Body of pancreas (tissue), 4 donors: ENCODE results near the gene PHOX2B. TPM values are rescaled to one million over a fixed set of nuclear protein-coding genes. Genes with fewer than 3 reads are reported as not detected.
"Not testable (repeated sequence)": the region's sequence is repeated elsewhere in the genome, so short reads cannot be mapped to it uniquely, and the experiment has no call there.

ENCODE experiments used
- ATAC-seq: fragments of 150-250 bp; one replicate; pipeline ENCODE4 v1.9.1; 2016
- DNase-seq, 4 donors: peaks; one replicate each; pipeline ENCODE4 v3.0.0-alpha.2; 2019
- H3K27ac ChIP-seq, 4 donors: fragments of 200-600 bp; sonication (generic); 1 replicate in 3 of 4; 2 replicates in 1 of 4; pipeline versions ENCODE4 v1.5.1 to v1.6.1; 2016 to 2019; ENCODE audit warnings: mild to moderate bottlenecking in 1 of 4, mixed read lengths in 1 of 4, moderate library complexity in 1 of 4
- H3K27me3 ChIP-seq, 2 donors: fragments of 200-600 bp; sonication (generic); one replicate each; pipeline ENCODE4 v1.6.0; 2016; ENCODE audit warnings: mild to moderate bottlenecking in 1 of 2
- H3K36me3 ChIP-seq, 2 donors: fragments of 200-600 bp; sonication (generic); replicated peaks in 1 of 2; 2 replicates each; pipeline ENCODE4 v1.5.1; 2016; ENCODE audit warnings: low read depth in 2 of 2; ENCODE audit not compliant: insufficient read depth in 1 of 2
- H3K4me1 ChIP-seq: fragments of 200-600 bp; sonication (generic); one replicate; pipeline ENCODE4 v1.6.0; 2016
- H3K4me3 ChIP-seq, 2 donors: fragments of 200-600 bp; sonication (generic); 1 replicate in 1 of 2; 2 replicates in 1 of 2; pipeline ENCODE4 v1.5.1; 2016 to 2019
- H3K9me3 ChIP-seq, 3 donors: fragments of 200-600 bp; sonication (generic); 1 replicate in 2 of 3; 2 replicates in 1 of 3; pipeline ENCODE4 v1.5.1; 2016
- POLR2A ChIP-seq, 3 donors: fragments of 450-650 bp; IDR thresholded peaks; one replicate each; pipeline ENCODE4 v1.6.1; 2016; ENCODE audit warnings: antibody characterized with exemption in 3 of 3, mild to moderate bottlenecking in 2 of 3
- WGBS, 2 donors: methylation state at CpG; one replicate each; pipeline ENCODE4 v1.1.5; 2017; 5-methylcytosine and 5-hydroxymethylcytosine counted together
- intact Hi-C: fragments of 100-400 bp; cut with DNase I; formaldehyde crosslinking; loops from one replicate; pipeline ENCODE4 v1.15.1; 2023
- total RNA-seq, 2 donors: library from RNA; depleted of rRNA; stranded (reverse); fragments of >200 nt; gene quantifications; one replicate each; pipeline ENCODE4 v1.1.0, GENCODE V29; 2016
- TF ChIP-seq, protein P1 (sequence below), 7 experiments: fragments of 450-650 bp in 4 of 7; fragments of 200-600 bp in 3 of 7; sonication (generic) in 3 of 7; IDR thresholded peaks; one replicate each; pipeline ENCODE4 v1.5.1; 2016 to 2019; ENCODE audit warnings: antibody characterized with exemption in 7 of 7

The PHOX2B gene
- total RNA-seq, 2 donors from 2014 or later, result not detected

DNA sequence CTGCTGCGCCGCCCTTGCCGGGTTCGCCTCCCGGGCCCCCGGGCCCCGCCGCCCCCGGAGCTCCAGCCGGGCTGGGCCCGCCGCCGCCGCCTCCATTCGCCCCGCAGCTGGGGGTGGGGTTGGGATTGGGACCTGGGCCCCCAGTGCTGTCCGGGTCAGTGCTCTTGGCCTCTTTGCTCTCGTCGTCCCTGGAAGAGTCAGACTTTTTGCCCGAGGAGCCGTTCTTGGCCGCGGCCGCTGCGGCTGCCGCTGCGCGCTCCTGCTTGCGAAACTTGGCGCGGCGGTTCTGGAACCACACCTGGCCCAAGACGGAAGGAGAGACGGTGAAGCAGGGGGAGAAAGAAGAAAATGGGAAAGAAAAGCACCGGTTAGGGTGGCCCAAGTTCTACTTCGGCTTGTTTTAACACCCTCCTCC is 2.5 kb downstream of the PHOX2B start:
- intact Hi-C loops, result no loop called here
- H3K27me3 ChIP-seq, result peaks cover 0 to 34% of the 10 kb centered on the region in 2 donors
- DNase-seq (no peak), ATAC-seq (no peak)
- TF ChIP-seq POLR2A (IDR thresholded peaks at IDR 0.05), result no peak
- TF ChIP-seq, protein P1, sequence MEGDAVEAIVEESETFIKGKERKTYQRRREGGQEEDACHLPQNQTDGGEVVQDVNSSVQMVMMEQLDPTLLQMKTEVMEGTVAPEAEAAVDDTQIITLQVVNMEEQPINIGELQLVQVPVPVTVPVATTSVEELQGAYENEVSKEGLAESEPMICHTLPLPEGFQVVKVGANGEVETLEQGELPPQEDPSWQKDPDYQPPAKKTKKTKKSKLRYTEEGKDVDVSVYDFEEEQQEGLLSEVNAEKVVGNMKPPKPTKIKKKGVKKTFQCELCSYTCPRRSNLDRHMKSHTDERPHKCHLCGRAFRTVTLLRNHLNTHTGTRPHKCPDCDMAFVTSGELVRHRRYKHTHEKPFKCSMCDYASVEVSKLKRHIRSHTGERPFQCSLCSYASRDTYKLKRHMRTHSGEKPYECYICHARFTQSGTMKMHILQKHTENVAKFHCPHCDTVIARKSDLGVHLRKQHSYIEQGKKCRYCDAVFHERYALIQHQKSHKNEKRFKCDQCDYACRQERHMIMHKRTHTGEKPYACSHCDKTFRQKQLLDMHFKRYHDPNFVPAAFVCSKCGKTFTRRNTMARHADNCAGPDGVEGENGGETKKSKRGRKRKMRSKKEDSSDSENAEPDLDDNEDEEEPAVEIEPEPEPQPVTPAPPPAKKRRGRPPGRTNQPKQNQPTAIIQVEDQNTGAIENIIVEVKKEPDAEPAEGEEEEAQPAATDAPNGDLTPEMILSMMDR (IDR thresholded peaks at IDR 0.05), result no peak
- no peak overlapping the region for H3K27ac ChIP-seq
- H3K9me3 ChIP-seq, result no peaks in the 10 kb centered on the region
- H3K36me3 ChIP-seq, result no peaks in the 10 kb centered on the region
- H3K4me3 ChIP-seq, result no peak overlapping the region
- WGBS, 2 donors, result 1 to 12% methylated on average over 17 to 35 of the region's 36 CpGs
- H3K4me1 ChIP-seq, result peaks cover 15% of the 10 kb centered on the region

DNA sequence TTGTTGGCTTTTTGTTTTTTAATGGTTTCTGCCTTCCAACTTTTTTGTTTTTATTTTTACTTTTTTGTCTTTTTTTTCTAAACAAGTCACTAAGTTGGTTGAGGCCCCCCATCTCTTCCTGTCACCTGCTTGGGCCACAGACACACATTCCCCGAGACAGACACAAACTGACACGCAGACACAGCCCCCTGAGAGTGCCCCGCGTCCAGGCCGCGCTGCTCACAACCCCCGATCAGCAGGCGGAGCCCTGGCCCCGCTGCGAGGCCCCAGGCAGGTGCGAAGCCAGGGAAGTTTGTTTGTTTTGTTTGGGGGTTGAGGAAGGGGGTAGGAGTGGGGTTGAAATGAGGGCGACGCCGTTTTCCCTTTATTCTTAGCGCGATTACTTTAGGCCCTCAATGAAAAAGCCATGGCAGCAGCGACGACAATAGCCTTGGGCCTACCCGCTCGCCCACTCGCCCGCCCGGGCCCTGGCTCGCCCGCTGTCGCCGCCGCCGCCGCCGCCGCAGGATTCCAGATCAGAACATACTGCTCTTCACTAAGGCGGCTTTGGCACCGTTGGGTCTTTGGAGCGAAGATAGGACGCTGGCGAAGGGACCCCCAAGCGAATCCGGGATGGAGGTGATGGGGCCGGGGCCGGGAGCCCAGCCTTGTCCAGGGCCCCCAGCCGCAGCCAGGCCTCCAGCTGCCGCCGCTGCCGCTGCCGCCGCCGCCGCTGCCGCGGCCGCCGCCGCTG is 3.1 kb downstream of the PHOX2B start:
- Histone ChIP-seq H3K36me3 (no peaks in the 10 kb centered on the region), H3K27me3 (peaks cover 0 to 32% of the 10 kb centered on the region in 2 donors), H3K4me3 (no peak overlapping the region), H3K4me1 (peaks cover 15% of the 10 kb centered on the region), H3K9me3 (no peaks in the 10 kb centered on the region), H3K27ac (no peak overlapping the region)
- no peak for DNase-seq
- intact Hi-C loops, result no loop called here
- TF ChIP-seq, protein P1 (IDR thresholded peaks at IDR 0.05), result no peak
- TF ChIP-seq POLR2A (IDR thresholded peaks at IDR 0.05), result no peak
- 6 to 17% methylated on average over 36 to 54 of the region's 54 CpGs for WGBS, 2 donors
- ATAC-seq, result no peak

DNA sequence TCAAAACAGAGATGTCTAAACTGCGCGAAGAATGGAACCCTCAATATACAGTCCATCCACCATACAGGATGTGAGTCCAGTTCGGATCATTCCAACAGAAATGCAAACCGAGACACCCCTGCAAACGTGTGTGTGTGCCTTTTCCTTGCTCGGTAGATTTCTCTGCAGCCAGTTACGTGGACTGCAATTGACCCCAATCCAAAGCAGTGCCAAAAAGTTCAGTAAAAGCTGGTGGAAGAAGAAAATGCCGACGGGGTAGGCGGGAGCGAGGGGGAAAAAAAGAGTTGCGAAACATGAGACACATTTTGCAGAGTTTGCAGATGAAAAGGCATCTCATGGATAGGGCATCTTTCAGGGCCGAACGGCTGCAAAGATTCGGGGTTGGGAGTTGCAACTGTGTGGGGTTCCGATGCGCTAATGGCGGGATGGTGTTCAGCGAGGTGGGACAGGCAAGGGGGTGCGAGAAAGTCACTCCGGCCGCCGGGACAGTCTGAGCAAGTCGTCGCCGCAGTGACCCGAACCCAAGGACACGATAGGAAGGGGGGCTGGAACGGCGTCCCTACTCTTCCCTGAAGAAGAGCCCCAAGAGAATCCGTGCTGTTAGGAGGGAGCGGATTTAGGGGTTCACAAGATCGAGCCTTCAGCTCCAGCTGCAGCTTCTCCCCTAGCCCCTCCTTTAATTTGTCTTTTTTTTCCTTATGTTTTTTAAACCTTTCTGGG is 3.8 kb downstream of the PHOX2B start:
- no peaks in the 10 kb centered on the region for H3K36me3 ChIP-seq
- 9 to 14% methylated on average over 33 of the region's 33 CpGs for WGBS, 2 donors
- no peaks in the 10 kb centered on the region for H3K9me3 ChIP-seq
- H3K27me3 ChIP-seq, result peaks cover 0 to 32% of the 10 kb centered on the region in 2 donors
- peaks cover 15% of the 10 kb centered on the region for H3K4me1 ChIP-seq
- no peak for DNase-seq
- no peak overlapping the region for H3K4me3 ChIP-seq
- no peak overlapping the region for H3K27ac ChIP-seq
- intact Hi-C loops, result no loop called here
- ATAC-seq, result no peak
- TF ChIP-seq, protein P1 (IDR thresholded peaks at IDR 0.05), result no peak
- no peak for TF ChIP-seq POLR2A (IDR thresholded peaks at IDR 0.05)

DNA sequence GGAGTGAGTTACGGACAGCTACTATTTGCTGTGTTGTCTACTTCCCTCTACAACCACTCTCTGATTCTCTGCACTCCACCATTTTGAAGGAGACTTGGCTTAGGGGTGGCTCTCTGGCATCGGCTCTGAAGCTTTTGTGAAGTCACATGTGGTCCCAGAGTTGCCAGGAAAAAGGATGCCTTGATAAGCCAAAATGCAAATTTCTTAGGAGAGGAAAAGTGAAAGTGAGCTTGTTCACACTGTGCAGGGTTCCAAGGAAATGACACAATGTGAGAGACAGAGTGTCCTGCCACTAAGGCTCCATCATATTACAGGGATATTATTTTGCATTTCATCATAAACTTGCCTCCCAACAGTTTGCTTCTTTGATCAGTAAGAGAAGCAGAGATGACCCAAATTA is 7.2 kb downstream of the PHOX2B start:
- ATAC-seq (no peak), DNase-seq (no peak)
- Histone ChIP-seq H3K36me3 (no peaks in the 10 kb centered on the region), H3K27ac (no peak overlapping the region), H3K27me3 (peaks cover 0 to 12% of the 10 kb centered on the region in 2 donors), H3K4me3 (no peak overlapping the region), H3K4me1 (peaks cover 4% of the 10 kb centered on the region), H3K9me3 (no peaks in the 10 kb centered on the region)
- TF ChIP-seq POLR2A (IDR thresholded peaks at IDR 0.05), result no peak
- TF ChIP-seq, protein P1 (IDR thresholded peaks at IDR 0.05), result no peak
- 44 to 59% methylated on average over 2 of the region's 2 CpGs for WGBS, 2 donors
- intact Hi-C loops, result no loop called here

DNA sequence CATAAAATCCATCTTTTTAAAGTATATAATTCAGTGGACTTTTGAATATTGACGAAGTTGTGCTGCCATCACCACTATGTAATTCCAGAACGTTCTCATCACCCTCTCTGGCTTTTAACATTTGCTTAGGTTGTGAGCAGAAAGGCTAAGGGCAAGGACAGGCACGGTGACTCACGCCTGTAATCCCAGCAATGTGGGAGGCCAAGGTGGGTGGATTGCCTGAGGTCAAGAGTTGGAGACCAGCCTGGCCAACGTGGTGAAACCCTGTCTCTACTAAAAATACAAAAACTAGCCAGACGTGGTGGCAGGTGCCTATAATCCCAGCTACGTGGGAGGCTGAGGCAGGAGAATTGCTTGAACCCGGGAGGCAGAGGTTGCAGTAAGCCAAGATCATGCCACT is 11.0 kb downstream of the PHOX2B start:
- 52 to 62% methylated on average over 8 of the region's 8 CpGs for WGBS, 2 donors
- H3K4me3 ChIP-seq, H3K9me3 ChIP-seq, DNase-seq, ATAC-seq, H3K4me1 ChIP-seq, intact Hi-C loops, H3K27ac ChIP-seq, H3K36me3 ChIP-seq, H3K27me3 ChIP-seq: not testable (repeated sequence)
